Measurements from ENCODE around the gene FOXD4L3.
"Not testable (repeated sequence)": the region's sequence is repeated elsewhere in the genome, so short reads cannot be mapped to it uniquely, and the experiment has no call there.

Gene FOXD4L3

DNA sequence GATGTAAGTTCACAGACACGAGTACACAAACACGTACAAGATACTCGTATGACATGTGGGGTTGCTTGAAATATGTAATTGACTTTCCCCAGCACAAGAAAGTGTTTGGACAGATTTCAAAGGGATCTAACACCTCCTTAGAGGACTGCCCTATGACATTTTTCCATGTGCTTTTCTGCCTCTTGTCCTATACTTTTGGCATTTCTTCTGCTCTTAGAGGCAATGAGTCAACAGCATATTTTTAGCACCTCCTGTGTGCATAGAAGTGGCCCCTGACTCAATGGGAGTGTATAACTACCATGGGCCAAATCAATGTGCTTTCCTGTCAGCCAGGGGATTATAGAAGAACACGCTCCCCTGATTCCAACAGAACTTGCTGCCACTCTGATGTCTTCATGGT lies 49.0 kb downstream of the FOXD4L3 start:
- not testable (repeated sequence) for DNase-seq

Measured in activated CD4-positive, alpha-beta T cell treated with anti-CD3 and anti-CD28 coated beads for 48 hours (primary cell).